Bronchial epithelial cell (primary cell): ENCODE measurements around the gene PDF. TPM values are rescaled to one million over a fixed set of nuclear protein-coding genes. Genes with fewer than 3 reads are reported as not detected.
A peak's percentile ranks its signal among the peaks of the same experiment; 100 is the strongest.

Experiments used
- DNase-seq: peaks from one replicate; pipeline ENCODE4 v3.0.0-alpha.2; 2010; ENCODE audit warnings: low read depth
- FAIRE-seq: peaks from 2 replicates; lab custom pipeline; 2011; peaks lifted over from hg19 to GRCh38; lab: Jason Lieb, UNC
- H3K27me3 ChIP-seq: 2 replicates; pipeline ENCODE4 v1.5.1; 2011; ENCODE audit warnings: low read length; ENCODE audit not compliant: control insufficient read depth, insufficient read depth
- H3K36me3 ChIP-seq: 2 replicates; pipeline ENCODE4 v1.5.1; 2011; ENCODE audit warnings: low read length; ENCODE audit not compliant: control insufficient read depth, insufficient read depth
- H3K4me3 ChIP-seq: 2 replicates; pipeline ENCODE4 v1.5.1; 2011; ENCODE audit warnings: mild to moderate bottlenecking, low read depth, low read length, control low read depth
- CTCF ChIP-seq: IDR thresholded peaks from 2 replicates; pipeline ENCODE4 v1.5.1; 2011; ENCODE audit warnings: mild to moderate bottlenecking, moderate library complexity, low read length, control low read depth, inconsistent platforms; ENCODE audit not compliant: insufficient read depth, severe bottlenecking
- total RNA-seq: library from RNA; depleted of rRNA; stranded (reverse); fragments of >200 nt; gene quantifications from 2 replicates; pipeline ENCODE4 v1.2.1, GENCODE V29; 2014

PDF gene
- total RNA-seq, 1 donor from 2014 or later: 31.3 TPM

DNA sequence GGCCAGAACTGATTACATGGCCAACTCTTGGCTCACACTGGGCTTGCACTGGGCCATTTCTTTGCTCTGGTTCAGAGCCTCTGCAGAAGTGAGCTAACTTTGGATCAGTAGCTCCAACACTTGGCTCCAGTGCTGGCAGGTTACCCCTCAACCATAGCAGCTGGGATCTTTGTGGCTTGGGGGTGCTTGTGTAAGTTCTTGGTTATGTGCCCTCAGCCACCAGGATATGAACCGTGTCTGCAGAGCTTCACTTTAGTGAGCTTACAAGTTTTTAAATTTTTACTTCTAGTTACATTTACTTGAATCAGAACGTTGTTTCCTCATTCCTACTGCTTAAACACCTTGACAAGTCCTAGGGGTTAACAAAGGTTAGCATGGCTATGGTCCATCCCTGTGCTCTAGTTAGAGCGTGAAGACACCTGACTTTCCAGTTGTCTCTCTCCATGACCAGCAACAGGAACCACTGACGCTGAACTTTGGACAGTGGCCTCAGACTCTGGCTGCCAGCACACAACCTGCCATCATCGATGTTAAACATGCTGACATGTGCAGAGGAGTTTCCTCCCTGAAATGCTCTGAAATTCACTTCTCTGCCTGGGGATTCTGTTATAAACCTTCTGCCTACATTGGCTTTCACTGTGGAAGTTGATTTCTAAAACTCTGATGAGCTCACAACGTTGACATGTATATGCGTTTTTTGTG lies 4.1 kb downstream of the PDF start:
- Histone ChIP-seq H3K4me3 (no peak overlapping the region), H3K36me3 (peaks cover 23% of the 10 kb centered on the region), H3K27me3 (no peaks in the 10 kb centered on the region)
- no peak for TF ChIP-seq CTCF
- FAIRE-seq (peak; percentile 60), DNase-seq (no peak)

DNA sequence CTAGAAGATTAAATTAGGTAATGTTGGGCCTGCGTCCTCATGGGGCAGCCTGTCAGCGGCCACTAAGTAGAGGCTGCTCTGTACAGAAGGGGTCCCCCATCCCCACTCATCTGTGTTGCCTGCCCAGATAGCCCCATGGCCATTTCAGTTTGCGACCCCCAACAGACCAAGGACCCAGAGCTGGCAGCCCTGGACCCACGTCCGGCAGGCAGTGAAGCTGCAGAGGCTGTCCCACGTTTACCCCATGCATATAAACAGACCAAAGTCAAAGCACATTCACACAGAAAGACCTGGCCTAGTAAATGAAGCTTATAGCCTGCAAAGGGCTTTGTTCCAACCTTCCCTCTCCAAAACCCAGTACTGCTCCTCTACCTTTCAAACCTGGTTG lies 4.6 kb downstream of the PDF start:
- peaks cover 26% of the 10 kb centered on the region for H3K36me3 ChIP-seq
- no peaks in the 10 kb centered on the region for H3K27me3 ChIP-seq
- no peak for TF ChIP-seq CTCF
- FAIRE-seq (no peak), DNase-seq (no peak)
- H3K4me3 ChIP-seq: no peak overlapping the region

- DNase-seq: no peak
- Histone ChIP-seq H3K36me3 (peaks cover 33% of the 10 kb centered on the region), H3K4me3 (no peak overlapping the region), H3K27me3 (no peaks in the 10 kb centered on the region)
- no peak for TF ChIP-seq CTCF
- no peak for FAIRE-seq
Measured at GRCh38 chr16:69324585-69325253, 5.7 kb downstream of the PDF start.

GRCh38 chr16:69324013-69324531 lies 6.3 kb downstream of the PDF start:
- Histone ChIP-seq H3K4me3 (no peak overlapping the region), H3K27me3 (no peaks in the 10 kb centered on the region), H3K36me3 (peaks cover 38% of the 10 kb centered on the region)
- no peak for TF ChIP-seq CTCF
- FAIRE-seq (no peak), DNase-seq (no peak)

GRCh38 chr16:69323415-69323814 lies 7.0 kb downstream of the PDF start:
- no peaks in the 10 kb centered on the region for H3K27me3 ChIP-seq
- H3K36me3 ChIP-seq: peaks cover 44% of the 10 kb centered on the region
- no peak for TF ChIP-seq CTCF
- FAIRE-seq: no peak
- H3K4me3 ChIP-seq: no peak overlapping the region
- DNase-seq: no peak

GRCh38 chr16:69322343-69322742 lies 8.0 kb downstream of the PDF start:
- H3K27me3 ChIP-seq: no peaks in the 10 kb centered on the region
- FAIRE-seq (no peak), DNase-seq (no peak)
- H3K4me3 ChIP-seq: no peak overlapping the region
- peaks cover 47% of the 10 kb centered on the region for H3K36me3 ChIP-seq
- no peak for TF ChIP-seq CTCF
